GM18519 (cell line): ENCODE data around the gene ZMYM4.
"Not testable (repeated sequence)": the region's sequence is repeated elsewhere in the genome, so short reads cannot be mapped to it uniquely, and the experiment has no call there.

Source experiments
- ATAC-seq: cut with Tn5 transposase; IDR thresholded peaks from one replicate; pipeline ENCODE4 v1.9.1; 2021; ENCODE audit warnings: mild to moderate bottlenecking, moderate library complexity; ENCODE audit not compliant: unreplicated experiment, low FRiP score

The ZMYM4 gene

DNA sequence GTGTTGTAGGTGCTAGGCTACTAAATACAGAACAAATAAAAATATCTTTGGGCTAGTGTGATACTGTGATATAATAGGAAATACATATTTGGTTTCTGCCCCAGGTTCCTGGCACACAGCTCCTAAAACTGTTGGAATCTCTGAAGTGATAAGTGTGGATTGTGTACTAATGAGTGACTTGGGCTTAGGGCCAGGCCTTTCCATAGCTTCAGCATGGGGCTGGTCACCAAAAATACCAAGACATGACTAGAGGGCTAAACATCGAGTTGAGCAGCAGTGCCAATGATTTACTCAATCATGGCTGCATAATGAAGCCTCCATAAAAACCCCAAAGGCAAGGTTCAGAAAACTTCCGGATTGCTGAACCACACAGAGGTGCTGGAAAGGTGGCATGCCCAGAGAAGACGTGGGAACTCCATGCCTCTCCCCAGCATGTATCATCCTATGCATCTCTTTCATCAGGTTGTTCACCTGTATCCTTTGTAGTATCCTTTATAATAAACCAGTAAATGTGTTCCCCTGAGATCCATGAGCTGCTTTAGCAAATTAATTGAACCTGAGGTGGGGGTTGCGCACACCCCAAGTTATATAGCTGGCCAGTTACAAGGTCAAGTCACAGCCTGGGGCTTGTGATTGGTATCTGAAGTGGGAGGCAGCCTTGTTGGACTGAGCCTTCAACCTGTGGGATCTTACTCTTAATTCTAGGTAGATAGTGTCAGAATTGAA is 51.6 kb downstream of the ZMYM4 start:
- no peak for ATAC-seq

DNA sequence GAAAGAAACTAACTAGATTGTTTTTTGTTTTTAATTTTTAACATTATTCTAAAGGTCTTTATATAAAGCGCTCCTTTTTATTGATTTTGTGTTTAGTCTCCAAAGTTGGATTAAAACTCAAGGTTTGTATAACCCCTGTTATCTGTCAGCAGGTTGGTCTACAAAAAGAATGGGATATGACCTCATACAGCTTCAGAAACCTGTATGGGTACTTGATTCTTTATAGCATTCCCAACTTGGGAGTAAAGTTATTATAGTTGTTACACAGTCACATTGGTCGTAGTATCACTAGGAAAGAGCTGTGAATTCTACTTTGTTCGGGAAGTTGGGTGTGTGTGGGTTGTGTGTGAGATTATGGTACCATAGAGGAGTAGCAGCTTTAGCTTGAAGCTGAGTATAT is 52.4 kb downstream of the ZMYM4 start:
- no peak for ATAC-seq

DNA sequence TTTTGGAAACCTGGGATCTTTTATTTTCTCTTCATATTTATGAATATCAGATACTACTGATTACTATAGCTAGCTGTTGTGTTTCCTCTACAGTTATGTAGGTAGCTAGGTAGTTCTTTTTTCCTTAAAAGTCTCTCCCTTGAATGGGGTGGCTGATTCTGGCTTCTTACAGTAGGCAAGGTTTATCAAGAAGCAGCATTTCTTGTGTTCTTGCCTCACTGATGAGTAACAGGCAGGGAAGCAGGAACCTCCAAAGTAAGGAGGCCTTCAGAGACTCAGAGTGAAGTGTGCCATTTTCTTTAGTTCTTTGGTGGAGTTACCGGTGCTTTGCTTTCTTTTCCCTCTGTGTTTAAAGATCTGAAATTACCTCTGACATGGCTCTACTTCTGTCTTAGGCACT is 56.0 kb downstream of the ZMYM4 start:
- no peak for ATAC-seq

DNA sequence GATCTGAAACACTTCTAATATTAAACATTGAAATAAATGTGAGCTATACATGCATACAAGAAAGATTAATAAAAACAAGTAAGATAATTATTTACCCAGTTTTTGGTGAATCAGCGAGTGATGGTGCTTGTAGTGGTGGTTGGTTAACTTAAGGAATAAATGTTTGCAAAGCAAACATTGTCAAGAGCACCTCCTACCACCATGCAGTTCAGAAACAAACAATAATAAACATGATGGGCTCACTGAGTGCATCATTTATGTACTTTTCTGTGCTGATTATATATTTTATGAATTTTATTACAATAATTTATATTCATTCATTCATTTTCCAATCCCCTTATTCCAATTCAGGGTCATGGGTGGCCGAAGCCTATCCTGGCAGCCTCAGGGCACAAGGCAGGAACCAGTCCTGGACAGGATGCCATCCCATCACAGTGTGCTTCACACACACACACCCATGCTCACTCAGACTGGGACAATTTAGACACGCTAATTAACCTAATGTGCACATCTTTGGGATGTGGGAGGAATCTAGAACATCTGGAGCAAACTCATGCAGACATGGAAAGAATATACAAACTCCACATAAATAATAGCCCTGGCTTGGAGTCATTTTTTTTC is 57.8 kb downstream of the ZMYM4 start:
- ATAC-seq, result no peak

DNA sequence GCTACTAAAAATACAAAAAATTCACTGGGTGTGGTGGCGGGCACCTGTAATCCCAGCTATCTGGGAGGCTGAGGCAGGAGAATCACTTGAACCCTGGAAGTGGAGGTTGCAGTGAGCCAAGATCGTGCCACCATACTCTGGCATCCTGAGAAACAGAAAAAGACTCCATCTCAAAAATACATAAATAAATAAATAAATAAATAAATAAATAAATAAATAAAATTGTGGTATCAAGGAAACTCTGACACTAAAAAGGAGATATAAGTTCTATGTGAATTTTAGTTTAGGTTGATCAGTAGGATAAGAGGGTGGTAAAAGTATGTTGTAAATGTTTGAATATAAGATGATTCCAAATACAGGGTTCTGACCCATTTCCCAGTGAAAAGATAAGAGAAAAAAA is 63.1 kb downstream of the ZMYM4 start:
- ATAC-seq, result not testable (repeated sequence)

DNA sequence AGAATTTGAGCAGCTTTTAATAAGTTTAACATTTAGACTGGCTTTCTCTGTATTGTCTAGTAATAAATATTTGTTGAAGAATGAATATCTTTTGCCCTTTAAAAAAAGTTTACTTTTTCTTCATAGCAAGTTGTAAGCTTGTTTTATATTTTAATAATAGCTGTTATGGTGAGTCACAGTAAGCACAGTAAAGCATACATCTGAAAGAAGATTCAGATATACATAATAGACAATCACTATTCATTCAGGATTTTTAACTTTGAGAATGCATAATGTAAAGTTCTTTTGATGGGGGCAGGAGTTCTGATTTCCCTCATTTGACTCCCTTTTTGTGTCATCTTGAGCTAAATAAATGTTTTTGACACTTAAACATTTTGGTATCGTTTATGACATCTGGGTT is 66.0 kb downstream of the ZMYM4 start:
- ATAC-seq, result no peak

DNA sequence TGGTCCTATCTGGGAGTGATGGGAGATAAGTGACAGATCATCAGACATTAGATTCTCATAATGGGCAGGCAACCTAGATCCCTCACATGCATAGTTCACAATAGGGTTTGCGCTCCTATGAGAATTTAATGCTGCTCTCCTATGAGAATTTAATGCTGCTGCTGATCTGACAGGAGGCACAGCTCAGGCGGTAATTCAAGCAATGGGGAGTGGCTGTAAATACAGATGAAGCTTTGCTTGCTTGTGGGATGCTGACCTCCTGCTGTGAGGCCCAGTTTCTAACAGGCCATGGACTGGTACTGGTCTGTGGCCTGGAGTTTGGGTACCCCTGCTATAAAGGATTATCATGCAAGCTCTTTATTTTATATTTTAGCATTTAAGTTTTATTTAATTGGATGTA is 72.0 kb downstream of the ZMYM4 start:
- no peak for ATAC-seq

DNA sequence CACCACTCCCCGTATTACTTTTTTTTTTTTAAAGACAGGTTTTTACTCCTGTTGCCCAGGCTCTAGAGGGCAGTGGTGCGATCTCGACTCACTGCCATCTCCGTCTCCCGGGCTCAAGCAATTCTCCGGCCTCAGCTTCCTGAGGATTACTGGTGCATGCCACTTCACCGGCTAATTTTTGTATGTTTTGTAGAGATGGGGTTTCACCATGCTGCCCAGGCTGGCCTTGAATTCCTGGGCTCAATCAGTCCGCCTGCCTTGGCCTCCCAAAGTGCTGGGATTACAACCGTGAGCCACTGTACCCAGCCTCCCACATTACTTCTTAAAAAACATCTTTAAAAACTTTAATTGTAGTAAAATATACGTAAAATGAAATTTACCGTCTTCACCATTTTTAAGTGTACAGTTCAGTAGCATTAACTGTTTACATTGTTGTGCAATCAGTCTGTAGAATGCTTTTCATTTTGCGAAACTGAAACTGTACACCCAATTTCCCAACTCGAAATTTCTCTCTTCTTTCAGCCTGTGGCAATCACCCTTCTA is 77.0 kb downstream of the ZMYM4 start:
- ATAC-seq, result no peak

DNA sequence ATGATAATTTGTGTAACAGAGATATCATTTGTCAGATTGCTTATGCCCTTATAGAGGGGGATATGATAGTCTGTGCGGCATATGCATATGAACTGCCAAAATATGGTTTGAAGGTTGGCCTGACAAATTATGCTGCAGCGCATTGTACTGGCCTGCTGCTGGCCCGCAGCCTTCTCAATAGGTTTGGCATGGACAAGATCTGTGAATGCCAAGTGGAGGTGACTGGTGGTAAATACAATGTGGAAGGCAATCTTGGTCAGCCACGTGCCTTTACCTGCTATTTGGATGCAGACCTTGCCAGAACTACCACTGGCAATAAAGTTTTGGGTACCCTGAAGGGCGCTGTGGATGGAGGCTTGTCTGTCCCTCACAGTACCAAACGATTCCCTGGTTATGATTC is 82.4 kb downstream of the ZMYM4 start:
- no peak for ATAC-seq

DNA sequence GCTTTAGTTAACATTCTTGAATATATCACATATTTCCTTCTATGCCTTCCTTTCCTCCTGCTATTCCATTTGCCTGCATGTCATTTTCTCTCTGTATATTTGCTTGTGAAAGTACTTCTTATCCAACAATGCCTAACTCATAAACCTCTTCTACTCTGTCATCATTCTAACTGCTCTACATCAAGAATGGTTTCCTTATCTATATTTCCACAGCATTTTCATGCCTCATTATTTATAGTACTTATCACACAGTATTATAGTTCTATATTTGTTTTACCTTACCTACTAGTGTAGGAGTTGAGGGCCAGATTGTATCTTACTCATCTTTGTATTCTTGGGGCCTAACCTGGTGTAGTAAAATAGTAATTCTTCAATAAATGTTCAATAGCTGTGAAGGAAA is 91.5 kb downstream of the ZMYM4 start:
- no peak for ATAC-seq

DNA sequence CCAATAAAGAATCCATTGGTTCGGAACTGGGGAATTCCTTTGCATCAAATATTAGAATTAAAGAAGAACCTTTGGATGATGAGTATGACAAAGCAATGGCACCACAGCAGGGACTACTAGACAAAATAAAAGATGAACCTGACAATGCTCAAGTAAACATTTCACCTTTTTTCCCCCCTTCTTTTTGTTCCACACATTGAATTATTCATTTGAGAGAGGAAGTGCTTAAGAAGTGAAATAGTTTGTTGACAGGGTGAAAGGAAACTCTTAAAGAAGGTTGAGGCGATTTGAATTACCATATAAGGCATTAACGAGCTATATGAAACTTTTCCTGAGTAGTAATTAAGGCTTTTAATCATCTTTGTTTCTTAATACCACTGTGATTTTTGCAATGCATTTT is 93.1 kb downstream of the ZMYM4 start:
- no peak for ATAC-seq

DNA sequence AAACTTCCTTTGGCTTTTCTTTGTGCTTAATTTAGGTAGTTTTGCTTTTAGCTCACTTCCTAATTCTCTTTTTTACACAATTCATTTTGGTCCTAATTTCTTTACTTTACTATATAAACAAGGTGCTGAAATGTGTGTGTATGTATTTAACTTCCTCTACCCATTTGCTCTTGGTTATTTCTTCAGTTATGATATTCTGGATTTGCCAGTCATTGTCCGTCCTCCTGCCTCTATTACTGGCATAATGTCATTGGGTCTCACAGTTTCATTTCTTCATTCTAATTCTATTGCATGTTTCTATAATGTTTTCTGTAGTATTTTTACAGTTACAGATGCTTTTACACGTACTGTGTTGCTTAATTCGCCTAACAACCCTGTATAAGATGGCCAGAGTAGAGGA is 96.2 kb downstream of the ZMYM4 start:
- no peak for ATAC-seq

DNA sequence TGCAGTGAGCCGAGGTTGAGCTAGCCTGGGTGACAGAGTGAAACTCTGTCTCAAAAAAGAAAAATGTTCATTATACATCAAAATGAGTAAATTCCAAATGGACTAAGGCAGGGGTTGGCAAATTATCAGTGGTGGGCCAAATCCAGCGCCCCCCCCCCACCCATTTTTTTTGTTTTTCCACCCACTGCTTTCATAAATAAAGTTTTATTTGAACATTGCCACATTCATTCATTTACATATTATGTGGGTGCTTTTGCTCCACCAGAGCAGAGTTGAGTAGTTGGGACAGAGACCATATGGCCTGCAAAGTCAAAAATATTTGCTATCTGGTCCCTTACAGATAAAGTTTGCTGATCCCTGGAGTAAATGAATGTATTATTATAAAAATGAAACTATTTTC is 99.4 kb downstream of the ZMYM4 start:
- no peak for ATAC-seq

DNA sequence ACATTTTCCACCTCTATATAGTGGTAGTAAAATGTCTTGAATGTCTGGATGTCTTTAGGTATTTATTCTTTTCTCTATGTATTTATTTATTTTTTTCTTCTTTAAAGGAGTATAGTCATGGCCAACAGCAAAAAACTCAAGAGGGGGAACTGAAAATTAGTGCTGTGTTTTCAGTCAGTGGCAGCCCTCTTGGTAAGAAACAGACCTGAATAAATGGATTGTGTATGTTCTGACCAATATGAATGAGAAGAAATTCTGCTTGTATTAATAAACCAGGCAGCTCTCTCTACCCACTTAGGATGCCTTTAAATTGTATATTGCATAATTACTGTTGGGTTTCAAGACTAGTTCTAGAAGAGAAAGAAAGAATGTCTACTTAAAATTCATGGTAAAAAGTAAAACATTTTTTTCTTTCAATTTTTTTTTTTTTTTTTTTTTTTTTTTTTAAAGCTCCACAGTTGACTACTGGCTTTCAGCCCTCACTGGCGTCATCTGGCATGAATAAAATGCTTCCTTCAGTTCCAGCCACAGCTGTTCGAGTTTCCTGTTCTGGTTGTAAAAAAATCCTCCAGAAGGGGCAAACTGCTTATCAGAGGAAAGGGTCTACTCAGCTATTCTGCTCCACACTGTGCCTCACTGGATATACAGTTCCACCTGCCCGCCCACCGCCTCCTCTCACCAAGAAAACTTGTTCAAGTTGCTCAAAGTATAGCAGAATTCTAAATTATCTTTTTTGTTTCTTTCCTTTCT is 101.6 kb downstream of the ZMYM4 start:
- no peak for ATAC-seq

DNA sequence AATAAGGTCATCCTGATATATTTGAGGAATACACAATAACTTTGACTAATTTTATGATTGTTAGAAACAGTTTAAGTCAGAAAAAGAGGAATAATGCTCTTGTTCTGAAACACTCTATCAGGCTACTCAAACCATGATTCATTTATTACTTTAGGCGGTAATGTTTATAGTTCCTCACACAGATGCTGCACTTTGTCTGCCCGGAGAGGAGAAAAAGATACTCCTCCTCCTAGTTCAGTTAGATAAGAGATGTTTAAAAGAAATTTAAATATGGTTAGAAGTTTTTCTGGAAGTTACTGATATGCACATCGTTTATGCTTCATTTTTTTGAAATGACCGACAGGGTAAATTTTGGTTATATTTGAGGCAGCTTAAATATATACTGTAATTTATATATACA is 103.0 kb downstream of the ZMYM4 start:
- no peak for ATAC-seq

DNA sequence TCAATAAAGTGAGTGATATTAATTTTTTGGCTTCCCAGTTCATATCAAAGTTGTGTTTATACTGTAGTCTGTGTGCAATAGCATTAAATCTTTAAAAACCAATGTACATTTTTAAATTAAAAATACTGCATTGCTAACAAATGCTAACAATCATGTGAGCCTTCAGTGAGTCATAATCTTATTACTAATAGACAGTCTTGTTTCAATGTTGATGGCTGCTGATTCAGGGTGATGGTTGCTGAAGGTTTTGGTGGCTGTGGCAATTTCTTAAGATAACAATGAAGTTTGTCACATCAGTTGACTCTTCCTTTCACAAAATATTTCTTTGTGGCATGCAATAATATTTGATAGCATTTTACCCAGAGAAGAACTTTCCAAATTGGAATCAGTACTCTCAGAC is 109.0 kb downstream of the ZMYM4 start:
- no peak for ATAC-seq

DNA sequence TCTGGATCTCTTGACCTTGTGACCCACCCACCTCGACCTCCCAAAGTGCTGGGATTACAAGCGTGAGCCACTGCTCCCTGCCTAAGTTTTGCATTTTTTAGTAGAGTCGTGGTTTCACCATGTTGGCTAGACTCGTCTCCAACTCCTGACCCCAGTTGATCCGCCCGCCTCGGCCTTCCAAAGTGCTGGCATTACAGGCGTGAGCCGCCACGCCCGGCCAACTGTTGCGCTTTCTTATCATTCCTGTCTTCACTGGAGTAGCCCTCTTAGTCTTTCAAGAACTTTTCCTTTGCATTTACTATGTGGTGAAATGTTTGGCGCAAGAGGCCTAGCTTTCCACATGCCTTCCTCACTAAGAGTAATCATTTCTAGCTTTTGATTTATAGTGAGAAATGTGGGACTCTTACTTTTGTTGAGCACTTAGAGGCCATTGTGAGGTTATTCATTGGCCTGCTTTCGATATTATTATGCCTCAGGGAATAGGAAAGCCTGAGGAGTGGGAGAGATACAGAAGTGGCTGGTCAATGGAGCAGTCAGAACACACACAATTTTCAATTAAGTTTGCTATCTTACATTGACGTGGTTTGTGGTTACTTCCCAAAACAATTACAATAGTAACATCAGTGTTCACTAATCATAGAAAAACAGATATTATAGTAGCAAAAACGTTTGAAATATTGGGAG is 111.0 kb downstream of the ZMYM4 start:
- no peak for ATAC-seq

DNA sequence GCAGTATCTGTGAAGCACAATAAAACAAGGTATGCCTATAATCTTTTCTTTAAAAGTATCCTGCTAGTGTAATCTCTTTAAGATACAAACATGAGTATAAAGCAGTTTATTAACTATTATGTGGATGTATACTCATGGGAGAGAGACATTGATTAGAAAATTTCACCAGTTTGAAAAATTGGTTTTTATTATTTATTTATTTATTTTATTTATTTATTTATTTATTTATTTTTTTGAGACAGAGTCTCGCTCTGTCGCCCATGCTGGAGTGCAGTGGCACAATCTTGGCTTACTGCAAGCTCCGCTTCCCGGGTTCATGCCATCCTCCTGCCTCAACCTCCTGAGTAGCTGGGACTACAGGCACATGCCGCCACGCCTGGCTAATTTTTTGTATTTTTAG is 111.6 kb downstream of the ZMYM4 start:
- not testable (repeated sequence) for ATAC-seq

DNA sequence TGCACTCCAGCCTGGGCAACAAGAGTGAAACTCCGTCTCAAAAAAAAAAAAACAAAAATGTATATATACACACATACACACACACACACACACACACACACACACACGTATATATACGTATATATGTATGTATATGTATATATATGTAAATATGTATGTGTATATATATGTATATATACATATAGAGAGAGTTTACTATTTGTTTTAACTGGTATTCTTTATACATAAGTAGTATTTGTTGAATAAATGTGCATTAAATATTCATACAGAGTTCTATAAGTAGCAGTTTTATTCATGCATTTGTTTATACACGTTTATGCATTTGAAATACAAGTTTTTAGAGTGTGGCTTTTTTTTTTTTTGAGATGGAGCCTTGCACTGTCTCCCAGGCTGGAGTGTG is 113.6 kb downstream of the ZMYM4 start:
- no peak for ATAC-seq

DNA sequence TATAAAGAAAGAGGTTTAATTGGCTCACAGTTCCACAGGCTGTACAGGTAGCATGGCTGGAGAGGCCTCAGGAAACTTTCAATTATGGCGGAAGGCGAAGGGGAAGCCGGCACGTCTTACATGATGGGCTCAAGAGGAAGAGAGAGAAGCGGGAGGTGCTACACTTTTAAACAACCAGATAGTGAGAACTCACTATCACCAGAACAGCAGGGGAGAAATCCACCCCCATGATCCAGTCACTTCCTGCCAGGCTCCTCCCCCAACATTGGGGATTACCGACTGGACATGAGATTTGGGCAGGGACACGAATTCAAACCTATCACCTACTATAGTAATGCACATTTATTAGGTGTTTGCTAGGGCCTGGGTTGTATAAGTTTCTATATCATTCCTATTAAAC is 117.8 kb downstream of the ZMYM4 start:
- no peak for ATAC-seq

DNA sequence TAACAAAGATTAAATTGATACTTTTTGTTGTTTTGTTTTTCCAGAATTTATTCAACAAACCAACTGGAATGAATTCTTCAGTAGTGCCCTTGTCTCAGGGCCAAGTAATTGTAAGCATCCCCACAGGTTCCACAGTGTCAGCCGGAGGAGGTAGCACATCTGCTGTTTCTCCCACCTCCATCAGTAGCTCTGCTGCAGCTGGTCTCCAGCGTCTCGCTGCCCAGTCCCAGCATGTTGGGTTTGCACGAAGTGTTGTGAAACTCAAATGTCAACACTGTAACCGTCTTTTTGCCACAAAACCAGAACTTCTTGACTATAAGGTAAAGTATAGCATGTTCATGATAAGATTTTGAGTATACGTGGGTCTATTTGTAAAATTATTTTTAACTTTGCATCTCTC is 118.5 kb downstream of the ZMYM4 start:
- no peak for ATAC-seq
